Testis (tissue), 3 donors: ENCODE results near the gene DDAH2. TPM values are rescaled to one million over a fixed set of nuclear protein-coding genes. Genes with fewer than 3 reads are reported as not detected.

ENCODE experiments used
- DNase-seq: peaks from one replicate; pipeline ENCODE4 v3.0.0-alpha.2; 2019
- H3K27ac ChIP-seq, 2 donors: fragments of 200-600 bp; sonication (generic); one replicate each; pipeline ENCODE4 v1.5.1; 2019
- H3K27me3 ChIP-seq: fragments of 200-600 bp; sonication (generic); one replicate; pipeline ENCODE4 v1.5.1; 2019
- H3K36me3 ChIP-seq: fragments of 200-600 bp; sonication (generic); one replicate; pipeline ENCODE4 v1.5.1; 2017; ENCODE audit warnings: low read depth; ENCODE audit errors: missing control alignments
- H3K4me1 ChIP-seq: fragments of 200-600 bp; sonication (generic); one replicate; pipeline ENCODE4 v1.5.1; 2019
- H3K4me3 ChIP-seq, 2 donors: fragments of 200-600 bp; sonication (generic); one replicate each; pipeline ENCODE4 v1.5.1; 2017 to 2019
- H3K9me3 ChIP-seq: fragments of 200-600 bp; sonication (generic); one replicate; pipeline ENCODE4 v1.5.1; 2017
- POLR2A ChIP-seq: fragments of 450-650 bp; IDR thresholded peaks from one replicate; pipeline ENCODE4 v1.6.1; 2017; ENCODE audit warnings: antibody characterized with exemption, mild to moderate bottlenecking, moderate library complexity
- WGBS, 2 donors: methylation state at CpG; one replicate each; pipeline ENCODE4 v1.1.5; 2018; 5-methylcytosine and 5-hydroxymethylcytosine counted together
- intact Hi-C: fragments of 100-400 bp; cut with DNase I; formaldehyde crosslinking; loops from one replicate; pipeline ENCODE4 v1.15.1; 2023; ENCODE audit warnings: low total_unique reads
- polyA plus RNA-seq: library from polyadenylated mRNA; stranded (reverse); fragments of 350-450 nt; fragmentation: Illumina TruSeq; extraction: RNeasy Lipid Tissue Mini Kit (QIAGEN cat#74804); gene quantifications from one replicate; pipeline ENCODE4 v1.2.3, GENCODE V29; 2014; ENCODE audit warnings: low read depth, low replicate concordance; ENCODE audit not compliant: insufficient read depth
- total RNA-seq, 2 donors: library from RNA; depleted of rRNA; stranded (reverse); fragments of >200 nt; gene quantifications; one replicate each; pipeline ENCODE4 v1.2.3, GENCODE V29; 2016
- TF ChIP-seq, protein P1 (sequence below), 3 experiments: fragments of 450-650 bp in 2 of 3; fragments of 200-600 bp in 1 of 3; sonication (generic) in 1 of 3; IDR thresholded peaks; one replicate each; pipeline ENCODE4 v1.5.1; 2016 to 2019; ENCODE audit warnings: antibody characterized with exemption in 3 of 3, mild to moderate bottlenecking in 2 of 3, moderate library complexity in 1 of 3

Gene DDAH2
- total and polyA plus RNA-seq, 3 donors from 2014 or later = 19.6 to 50.8 (median 38.0) TPM

DNA sequence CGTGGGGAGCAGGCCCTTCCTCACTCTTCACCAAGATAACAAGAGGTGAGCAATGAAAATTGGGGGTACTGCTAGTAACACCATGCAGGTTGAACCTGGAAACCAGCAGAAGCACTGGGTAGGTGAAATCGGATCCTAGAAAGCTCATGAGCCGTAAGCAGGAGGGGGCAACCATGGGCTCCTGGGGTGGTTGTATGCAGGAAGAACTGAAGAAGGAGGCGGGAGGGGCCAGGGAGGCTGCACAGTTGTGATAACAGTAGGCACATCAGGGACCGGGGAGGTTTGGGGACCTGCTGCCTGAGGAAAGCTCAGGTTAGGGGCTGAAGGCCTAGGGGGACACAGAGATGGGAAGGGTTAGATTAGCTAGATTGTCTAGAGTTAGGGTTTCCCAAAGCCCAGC lies 42.6 kb downstream of the DDAH2 start:
- no peaks in the 10 kb centered on the region for H3K9me3 ChIP-seq
- peaks cover 9% of the 10 kb centered on the region for H3K4me1 ChIP-seq
- 67 to 84% methylated on average over 5 of the region's 5 CpGs for WGBS, 2 donors
- no peak overlapping the region for H3K4me3 ChIP-seq
- H3K27me3 ChIP-seq = no peaks in the 10 kb centered on the region
- no peaks in the 10 kb centered on the region for H3K36me3 ChIP-seq
- TF ChIP-seq POLR2A = no peak
- TF ChIP-seq, protein P1, sequence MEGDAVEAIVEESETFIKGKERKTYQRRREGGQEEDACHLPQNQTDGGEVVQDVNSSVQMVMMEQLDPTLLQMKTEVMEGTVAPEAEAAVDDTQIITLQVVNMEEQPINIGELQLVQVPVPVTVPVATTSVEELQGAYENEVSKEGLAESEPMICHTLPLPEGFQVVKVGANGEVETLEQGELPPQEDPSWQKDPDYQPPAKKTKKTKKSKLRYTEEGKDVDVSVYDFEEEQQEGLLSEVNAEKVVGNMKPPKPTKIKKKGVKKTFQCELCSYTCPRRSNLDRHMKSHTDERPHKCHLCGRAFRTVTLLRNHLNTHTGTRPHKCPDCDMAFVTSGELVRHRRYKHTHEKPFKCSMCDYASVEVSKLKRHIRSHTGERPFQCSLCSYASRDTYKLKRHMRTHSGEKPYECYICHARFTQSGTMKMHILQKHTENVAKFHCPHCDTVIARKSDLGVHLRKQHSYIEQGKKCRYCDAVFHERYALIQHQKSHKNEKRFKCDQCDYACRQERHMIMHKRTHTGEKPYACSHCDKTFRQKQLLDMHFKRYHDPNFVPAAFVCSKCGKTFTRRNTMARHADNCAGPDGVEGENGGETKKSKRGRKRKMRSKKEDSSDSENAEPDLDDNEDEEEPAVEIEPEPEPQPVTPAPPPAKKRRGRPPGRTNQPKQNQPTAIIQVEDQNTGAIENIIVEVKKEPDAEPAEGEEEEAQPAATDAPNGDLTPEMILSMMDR (IDR thresholded peaks at IDR 0.05) = no peak
- intact Hi-C loops = no loop called here
- no peak for DNase-seq
- no peak overlapping the region for H3K27ac ChIP-seq

DNA sequence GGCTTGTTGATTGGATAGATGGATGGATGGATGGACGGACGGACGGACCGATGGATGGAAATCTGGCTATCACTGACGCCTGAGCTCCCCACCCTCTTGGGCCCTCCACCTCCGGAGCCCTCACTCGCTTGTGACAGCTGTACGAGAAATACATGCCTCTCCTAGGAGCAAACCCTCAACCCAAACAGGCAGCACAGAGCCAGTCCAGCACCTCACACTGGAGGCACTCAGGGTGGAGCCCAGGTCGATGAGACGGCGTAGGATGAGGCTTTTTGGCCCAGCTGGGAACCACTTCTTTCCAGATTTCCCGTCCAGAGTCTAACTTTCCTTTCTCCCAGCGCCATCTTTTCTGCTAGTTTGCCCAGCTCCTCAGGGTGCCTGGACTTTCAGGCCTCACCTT lies 45.5 kb downstream of the DDAH2 start:
- Histone ChIP-seq H3K27me3 (no peaks in the 10 kb centered on the region), H3K9me3 (no peaks in the 10 kb centered on the region), H3K4me3 (peak overlapping the region; percentile 4 to 51), H3K27ac (no peak overlapping the region), H3K36me3 (no peaks in the 10 kb centered on the region), H3K4me1 (peaks cover 12% of the 10 kb centered on the region)
- TF ChIP-seq, protein P1 (IDR thresholded peaks at IDR 0.05) = no peak
- TF ChIP-seq POLR2A = no peak
- 53 to 66% methylated on average over 11 to 13 of the region's 13 CpGs for WGBS, 2 donors
- intact Hi-C loops = loop anchor here (5.0 kb wide), 1 partner anchor 149 kb away; no protein-coding TSS in a partner anchor
- no peak for DNase-seq

DNA sequence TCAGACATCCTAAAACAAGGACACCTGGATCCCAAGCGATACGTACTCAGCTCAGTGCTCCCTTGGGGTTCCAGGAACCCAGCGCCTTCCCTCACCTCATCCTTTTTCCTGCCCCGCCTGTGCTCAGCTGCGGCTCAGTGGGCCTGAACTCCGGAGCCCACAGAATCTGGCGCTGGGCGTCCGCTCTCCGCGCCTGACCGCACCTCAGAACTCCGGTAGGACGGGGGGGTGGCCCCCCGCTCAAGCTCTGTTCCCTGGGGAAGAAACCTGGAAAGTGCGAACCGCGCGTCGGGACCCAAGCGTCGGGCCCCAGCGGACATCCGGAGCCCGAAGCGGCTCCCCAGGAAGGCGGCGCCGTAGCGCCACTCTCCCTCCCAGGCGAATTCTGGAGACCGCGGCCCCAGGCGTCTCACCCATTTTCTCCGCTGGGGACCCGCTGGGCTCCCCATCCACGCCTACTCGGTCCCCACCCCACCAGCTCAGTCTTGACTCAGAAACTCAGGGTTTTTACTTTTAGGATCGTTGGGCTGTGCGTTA lies 47.9 kb downstream of the DDAH2 start:
- TF ChIP-seq, protein P1 (IDR thresholded peaks at IDR 0.05) = no peak
- TF ChIP-seq POLR2A = no peak
- intact Hi-C loops = loop anchor here (5.0 kb wide), 1 partner anchor 151 kb away; no protein-coding TSS in a partner anchor
- peak overlapping the region in 1 of 2 donors; percentile 61 for H3K27ac ChIP-seq
- no peaks in the 10 kb centered on the region for H3K27me3 ChIP-seq
- H3K9me3 ChIP-seq = no peaks in the 10 kb centered on the region
- WGBS, 2 donors = 0 to 1% methylated on average over 14 to 40 of the region's 40 CpGs
- DNase-seq = peak; percentile 43
- peaks cover 12% of the 10 kb centered on the region for H3K4me1 ChIP-seq
- no peaks in the 10 kb centered on the region for H3K36me3 ChIP-seq
- H3K4me3 ChIP-seq = peak overlapping the region; percentile 47 to 62

DNA sequence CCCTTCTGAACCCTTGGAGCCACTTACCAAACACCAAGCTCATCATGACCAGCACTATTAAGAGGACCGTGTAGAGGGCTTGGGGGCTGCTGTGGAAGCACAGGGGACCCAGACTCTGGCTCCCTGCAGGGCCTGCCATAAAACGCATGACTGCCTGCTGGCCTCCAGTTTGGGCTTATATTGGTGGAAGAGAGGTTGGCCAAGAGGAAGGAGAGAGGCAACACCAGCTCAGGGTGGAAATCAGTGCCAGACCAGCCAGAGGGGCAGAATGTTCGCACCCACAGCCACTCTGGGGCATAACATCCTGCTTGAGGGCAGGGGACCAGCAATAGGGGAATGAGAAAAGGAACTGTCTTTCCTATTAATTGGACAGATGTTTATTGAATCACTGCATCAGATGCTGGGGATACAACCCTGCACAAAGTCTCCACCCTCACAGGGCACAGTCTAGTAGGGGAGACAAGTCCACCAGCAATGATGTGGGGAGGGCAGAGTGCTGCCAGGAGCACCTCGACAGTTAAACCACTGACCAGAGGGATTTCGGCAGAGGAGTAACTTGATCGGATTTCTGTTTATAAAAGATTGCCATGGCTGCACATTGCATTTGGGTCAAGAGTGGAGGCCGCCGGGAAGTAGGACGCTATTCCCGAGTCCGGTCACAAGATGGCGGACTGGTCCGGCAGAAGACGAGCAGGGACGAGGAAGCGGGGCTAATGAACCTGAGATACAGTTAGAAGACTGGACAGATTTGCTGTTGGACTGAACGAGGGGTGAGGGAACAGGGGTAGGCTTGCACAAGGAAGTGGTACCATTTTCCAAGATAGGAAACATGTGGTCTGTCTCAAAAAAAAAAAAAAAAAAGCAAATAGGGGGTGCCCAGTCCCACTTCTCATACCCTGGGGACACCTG lies 48.6 kb downstream of the DDAH2 start, which contains the start of gene LY6G5C:
LY6G5C (minus strand) TSS at position 842 of the 909 bp plus-strand sequence; CDS start at position 148, 694 bp downstream.
- TF ChIP-seq POLR2A = no peak
- TF ChIP-seq, protein P1 (IDR thresholded peaks at IDR 0.05) = peak; percentile 47 to 59 (median 58)
- no peaks in the 10 kb centered on the region for H3K9me3 ChIP-seq
- WGBS, 2 donors = 10 to 11% methylated on average over 17 of the region's 17 CpGs
- peak within 1 kb of the TSS; percentile 47 to 62 for H3K4me3 ChIP-seq
- peaks cover 12% of the 10 kb centered on the region for H3K4me1 ChIP-seq
- intact Hi-C loops = loop anchor here (5.0 kb wide), 1 partner anchor 152 kb away; no protein-coding TSS in a partner anchor
- peak within 1 kb of the TSS in 1 of 2 donors; percentile 61 for H3K27ac ChIP-seq
- H3K36me3 ChIP-seq = no peaks in the 10 kb centered on the region
- DNase-seq = peak; percentile 90
- no peaks in the 10 kb centered on the region for H3K27me3 ChIP-seq
